Measurements from ENCODE around the gene SYT7. TPM values are rescaled to one million over a fixed set of nuclear protein-coding genes. Genes with fewer than 3 reads are reported as not detected.

SYT7 gene
- total RNA-seq: not detected in 2 replicates
- 0.02 TPM for total RNA-seq (2013)
- 0.07 TPM in 1 of 2 replicates, not detected in the other for polyA plus RNA-seq
- polyA minus RNA-seq: not detected in 2 replicates

GRCh38 chr11:61581030-61581928 lies at the start of gene SYT7:
TSS of gene SYT7 (minus strand) at chr11:61581076. CDS start at chr11:61580820, 256 bp downstream.
- Histone ChIP-seq H3K4me2 (replicated peaks; ENCODE audit: low read depth, low read length, poor library complexity, severe bottlenecking) (peak within 1 kb of the TSS; percentile 91), H3K27me3 (replicated peaks in 1 of 4; ENCODE audit: control extremely low read depth in 1 of 4, control insufficient read depth in 3 of 4, insufficient read depth in 4 of 4, low read length in 3 of 4) (peaks cover 0 to 39% (median 17%) of the 10 kb centered on the region in 4 experiments), H3K4me1 (ENCODE audit: control insufficient read depth in 2 of 2, insufficient read depth in 2 of 2, low read length in 2 of 2) (peaks cover 13 to 16% of the 10 kb centered on the region in 2 donors), H3K36me3 (replicated peaks in 1 of 2; ENCODE audit: control extremely low read depth in 1 of 2, control insufficient read depth in 1 of 2, extremely low read depth in 1 of 2, insufficient read depth in 2 of 2, low read length in 1 of 2) (no peaks in the 10 kb centered on the region), H4K20me1 (ENCODE audit: control insufficient read depth, insufficient read depth, low read length, poor library complexity, severe bottlenecking) (no peaks in the 10 kb centered on the region), H3K79me2 (ENCODE audit: control insufficient read depth, insufficient read depth, low read length) (no peaks in the 10 kb centered on the region), H3K9me3 (ENCODE audit: control extremely low read depth in 1 of 3, control insufficient read depth in 2 of 3, insufficient read depth in 1 of 3, low read length in 2 of 3) (peaks cover 0 to 11% (median 0%) of the 10 kb centered on the region in 3 donors), H2AFZ (ENCODE audit: insufficient read depth, low read depth, low read length, poor library complexity, severe bottlenecking) (peak within 1 kb of the TSS; percentile 70), H3K4me3 (ENCODE audit: control extremely low read depth in 1 of 5, extremely low read depth in 1 of 5, insufficient read depth in 1 of 5, low read depth in 2 of 5, low read length in 4 of 5) (peak within 1 kb of the TSS in 4 of 5 experiments; percentile 11 to 57 (median 51)), H3K9ac (ENCODE audit: low read length) (peak within 1 kb of the TSS; percentile 47), H3K27ac (ENCODE audit: low read length in 2 of 2) (no peak within 1 kb of the TSS)
- Mint-ChIP-seq H3K4me1 (peaks cover 18% of the 10 kb centered on the region), H3K27me3 (peaks cover 34% of the 10 kb centered on the region), H3K9me3 (ENCODE audit: insufficient read depth) (no peaks in the 10 kb centered on the region), H3K27ac (peak within 1 kb of the TSS; percentile 90), H3K4me3 (peak within 1 kb of the TSS; percentile 88)
- intact Hi-C loops (cut with micrococcal nuclease): loop anchor here (5.0 kb wide), 2 partner anchors 149 to 386 kb away; partner anchors contain the start of genes FTH1 and SDHAF2
- TF ChIP-seq CTCF (IDR thresholded peaks at IDR 0.05) (no peak), EZH2 (IDR thresholded peaks at IDR 0.05; ENCODE audit: borderline replicate concordance, insufficient read depth, low read depth, low read length, poor library complexity, severe bottlenecking) (no peak)
- DNase-seq (peak; percentile 98), ATAC-seq (ENCODE audit: low read depth) (peak; percentile 88)
- WGBS (ENCODE audit: insufficient coverage): under 1% methylated on average over 94 of the region's 96 CpGs
- POLR2A ChIA-PET: no interaction called here
- CTCF ChIA-PET: interaction anchor here (0.7 kb wide), 1 partner anchor 1992 kb away, joined by 3 read pairs; no protein-coding TSS in a partner anchor

GRCh38 chr11:61630089-61630488 lies 49.2 kb upstream of the SYT7 start:
- TF ChIP-seq EZH2 (IDR thresholded peaks at IDR 0.05; ENCODE audit: borderline replicate concordance, insufficient read depth, low read depth, low read length, poor library complexity, severe bottlenecking) (no peak), CTCF (IDR thresholded peaks at IDR 0.05) (no peak)
- H3K27me3 Mint-ChIP-seq: peaks cover 18% of the 10 kb centered on the region
- Histone ChIP-seq H3K27me3 (replicated peaks in 1 of 4; ENCODE audit: control extremely low read depth in 1 of 4, control insufficient read depth in 3 of 4, insufficient read depth in 4 of 4, low read length in 3 of 4) (no peaks in the 10 kb centered on the region), H3K9me3 (ENCODE audit: control extremely low read depth in 1 of 3, control insufficient read depth in 2 of 3, insufficient read depth in 1 of 3, low read length in 2 of 3) (peaks cover 0 to 13% (median 0%) of the 10 kb centered on the region in 3 donors), H3K9ac (ENCODE audit: low read length) (no peak overlapping the region), H3K4me3 (ENCODE audit: control extremely low read depth in 1 of 5, extremely low read depth in 1 of 5, insufficient read depth in 1 of 5, low read depth in 2 of 5, low read length in 4 of 5) (no peak overlapping the region), H3K36me3 (replicated peaks in 1 of 2; ENCODE audit: control extremely low read depth in 1 of 2, control insufficient read depth in 1 of 2, extremely low read depth in 1 of 2, insufficient read depth in 2 of 2, low read length in 1 of 2) (no peaks in the 10 kb centered on the region), H3K4me2 (replicated peaks; ENCODE audit: low read depth, low read length, poor library complexity, severe bottlenecking) (no peak overlapping the region), H3K4me1 (ENCODE audit: control insufficient read depth in 2 of 2, insufficient read depth in 2 of 2, low read length in 2 of 2) (no peaks in the 10 kb centered on the region), H3K79me2 (ENCODE audit: control insufficient read depth, insufficient read depth, low read length) (no peaks in the 10 kb centered on the region), H4K20me1 (ENCODE audit: control insufficient read depth, insufficient read depth, low read length, poor library complexity, severe bottlenecking) (no peaks in the 10 kb centered on the region), H3K27ac (ENCODE audit: low read length in 2 of 2) (no peak overlapping the region), H2AFZ (ENCODE audit: insufficient read depth, low read depth, low read length, poor library complexity, severe bottlenecking) (no peak overlapping the region)
- intact Hi-C loops (cut with micrococcal nuclease): no loop called here
- DNase-seq (no peak), ATAC-seq (ENCODE audit: low read depth) (no peak)
- CTCF ChIA-PET: interaction anchor here (1.0 kb wide), 1 partner anchor 9 kb away, joined by 3 read pairs; no protein-coding TSS in a partner anchor
- H3K27ac Mint-ChIP-seq: no peak overlapping the region
- POLR2A ChIA-PET: no interaction called here
- no peak overlapping the region for H3K4me3 Mint-ChIP-seq
- H3K9me3 Mint-ChIP-seq (ENCODE audit: insufficient read depth): no peaks in the 10 kb centered on the region
- 81% methylated on average over 8 of the region's 10 CpGs for WGBS (ENCODE audit: insufficient coverage)
- no peaks in the 10 kb centered on the region for H3K4me1 Mint-ChIP-seq
